PC-9 (cell line): ENCODE measurements around the gene ETDB. TPM values are rescaled to one million over a fixed set of nuclear protein-coding genes. Genes with fewer than 3 reads are reported as not detected.

Experiments
- BruUV-seq: library from RNA; stranded (reverse); fragments of 400-500 nt; replicated peaks from 2 replicates; lab custom pipeline; 2021; lab: Mats Ljungman, UMichigan
- CTCF ChIA-PET: fragments of 300-600 bp; sonication (Branson Sonifier 250); formaldehyde crosslinking; loops from one replicate; lab custom pipeline; 2022; ENCODE audit warnings: antibody characterized with exemption; lab: Charles Lee
- POLR2A ChIA-PET: fragments of 300-600 bp; sonication (Branson Sonifier 250); formaldehyde crosslinking; loops from one replicate; lab custom pipeline; 2022; ENCODE audit warnings: antibody characterized with exemption; ENCODE audit not compliant: unreplicated experiment; lab: Charles Lee
- DNase-seq, 2 experiments: peaks; one replicate each; pipeline versions ENCODE4 v3.0.0 to v3.0.0-alpha.2; 2015 to 2022; ENCODE audit warnings: mixed read lengths in 1 of 2
- H2AFZ ChIP-seq: fragments of 200-600 bp; sonication (generic); 2 replicates; pipeline ENCODE4 v1.8.1; 2017; ENCODE audit warnings: antibody characterized with exemption
- H3F3A ChIP-seq: fragments of 200-600 bp; sonication (generic); 2 replicates; pipeline ENCODE4 v1.8.1; 2017; ENCODE audit warnings: antibody characterized with exemption, mild to moderate bottlenecking, low read depth; ENCODE audit not compliant: insufficient read depth
- H3K27ac ChIP-seq: fragments of 200-600 bp; sonication (generic); 2 replicates; pipeline ENCODE4 v1.6.1; 2016; ENCODE audit warnings: mixed run types
- H3K27me3 ChIP-seq: fragments of 200-600 bp; sonication (generic); 2 replicates; pipeline ENCODE4 v1.6.1; 2016; ENCODE audit warnings: low read depth, mixed run types; ENCODE audit not compliant: insufficient read depth
- H3K36me3 ChIP-seq: fragments of 200-600 bp; sonication (generic); 2 replicates; pipeline ENCODE4 v1.6.1; 2016; ENCODE audit warnings: low read depth, mixed run types
- H3K4me1 ChIP-seq: fragments of 200-600 bp; sonication (generic); replicated peaks from 2 replicates; pipeline ENCODE4 v1.6.1; 2016; ENCODE audit warnings: mixed run types; ENCODE audit not compliant: insufficient read depth
- H3K4me2 ChIP-seq: fragments of 200-600 bp; sonication (generic); 2 replicates; pipeline ENCODE4 v1.6.1; 2017; ENCODE audit warnings: mixed run types
- H3K4me3 ChIP-seq: fragments of 200-600 bp; sonication (generic); 2 replicates; pipeline ENCODE4 v1.6.1; 2016; ENCODE audit warnings: mixed run types
- H3K79me2 ChIP-seq: fragments of 200-600 bp; sonication (generic); 2 replicates; pipeline ENCODE4 v1.6.1; 2017; ENCODE audit warnings: low read depth, mixed run types
- H3K9me2 ChIP-seq: fragments of 200-600 bp; sonication (generic); 2 replicates; pipeline ENCODE4 v1.8.1; 2017; ENCODE audit warnings: mild to moderate bottlenecking; ENCODE audit not compliant: insufficient read depth
- H3K9me3 ChIP-seq: fragments of 200-600 bp; sonication (generic); 2 replicates; pipeline ENCODE4 v1.8.1; 2016; ENCODE audit warnings: low read depth; ENCODE audit not compliant: insufficient read depth
- H4K20me1 ChIP-seq: fragments of 200-600 bp; sonication (generic); 2 replicates; pipeline ENCODE4 v1.8.1; 2017; ENCODE audit not compliant: insufficient read depth
- EZH2 ChIP-seq: fragments of 200-600 bp; sonication (generic); IDR thresholded peaks from 2 replicates; pipeline ENCODE4 v1.8.0; 2017; ENCODE audit warnings: antibody characterized with exemption, low read depth
- intact Hi-C: fragments of 100-400 bp; cut with micrococcal nuclease; formaldehyde crosslinking; loops from one replicate; pipeline ENCODE4 v1.10.0; 2022; ENCODE audit not compliant: unreplicated experiment
- total RNA-seq: library from RNA; stranded (reverse); gene quantifications from 2 replicates; pipeline ENCODE4 v1.2.3, GENCODE V29; 2021
- TF ChIP-seq, protein P1 (sequence below): fragments of 200-600 bp; sonication (generic); conservative IDR thresholded peaks from 2 replicates; pipeline ENCODE4 v1.6.1; 2017; ENCODE audit warnings: mixed run types, antibody characterized with exemption, mild to moderate bottlenecking, moderate library complexity

Gene ETDB
- total RNA-seq, 1 experiment from 2014 or later, result not detected

DNA sequence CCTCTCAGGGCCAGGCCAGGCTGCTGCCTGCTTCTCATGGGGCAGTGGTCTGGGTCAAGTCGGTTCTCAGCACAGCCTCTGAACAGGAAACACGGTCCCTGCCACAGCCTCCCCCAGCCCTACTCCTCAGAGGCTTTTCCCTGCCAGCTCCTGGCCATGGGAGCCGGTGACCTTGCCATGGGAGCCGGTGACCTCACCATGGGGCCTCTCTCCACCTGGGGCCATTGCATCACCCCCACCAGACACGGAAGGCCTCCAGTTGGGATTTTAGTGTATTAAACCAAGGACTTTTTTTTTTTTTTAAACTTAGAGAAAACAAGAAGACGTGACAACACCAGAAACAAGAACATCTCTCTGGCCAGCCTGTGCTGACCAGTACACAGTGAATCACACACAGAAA, 25.6 kb downstream of the ETDB start:
- no peaks in the 10 kb centered on the region for H3K36me3 ChIP-seq
- no peaks in the 10 kb centered on the region for H3K9me2 ChIP-seq
- H3K27me3 ChIP-seq, result peaks cover 9% of the 10 kb centered on the region; the same call in 1 of the 2 replicates
- no peak overlapping the region for H2AFZ ChIP-seq
- intact Hi-C loops, result no loop called here
- H3K79me2 ChIP-seq, result no peaks in the 10 kb centered on the region
- no peak for DNase-seq
- TF ChIP-seq, protein P1, sequence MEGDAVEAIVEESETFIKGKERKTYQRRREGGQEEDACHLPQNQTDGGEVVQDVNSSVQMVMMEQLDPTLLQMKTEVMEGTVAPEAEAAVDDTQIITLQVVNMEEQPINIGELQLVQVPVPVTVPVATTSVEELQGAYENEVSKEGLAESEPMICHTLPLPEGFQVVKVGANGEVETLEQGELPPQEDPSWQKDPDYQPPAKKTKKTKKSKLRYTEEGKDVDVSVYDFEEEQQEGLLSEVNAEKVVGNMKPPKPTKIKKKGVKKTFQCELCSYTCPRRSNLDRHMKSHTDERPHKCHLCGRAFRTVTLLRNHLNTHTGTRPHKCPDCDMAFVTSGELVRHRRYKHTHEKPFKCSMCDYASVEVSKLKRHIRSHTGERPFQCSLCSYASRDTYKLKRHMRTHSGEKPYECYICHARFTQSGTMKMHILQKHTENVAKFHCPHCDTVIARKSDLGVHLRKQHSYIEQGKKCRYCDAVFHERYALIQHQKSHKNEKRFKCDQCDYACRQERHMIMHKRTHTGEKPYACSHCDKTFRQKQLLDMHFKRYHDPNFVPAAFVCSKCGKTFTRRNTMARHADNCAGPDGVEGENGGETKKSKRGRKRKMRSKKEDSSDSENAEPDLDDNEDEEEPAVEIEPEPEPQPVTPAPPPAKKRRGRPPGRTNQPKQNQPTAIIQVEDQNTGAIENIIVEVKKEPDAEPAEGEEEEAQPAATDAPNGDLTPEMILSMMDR, result no peak
- no peak for TF ChIP-seq EZH2
- ChIA-PET POLR2A (interaction anchor here (0.7 kb wide), 1 partner anchor 106 kb away, joined by 7 read pairs; no protein-coding TSS in a partner anchor), CTCF (no interaction called here)
- no peak overlapping the region for H3K4me3 ChIP-seq
- no peaks in the 10 kb centered on the region for H3F3A ChIP-seq
- no peaks in the 10 kb centered on the region for H3K4me1 ChIP-seq
- no peak overlapping the region for H3K4me2 ChIP-seq
- H3K27ac ChIP-seq, result no peak overlapping the region
- no peaks in the 10 kb centered on the region for H3K9me3 ChIP-seq
- no TSS peak for BruUV-seq
- H4K20me1 ChIP-seq, result no peaks in the 10 kb centered on the region

DNA sequence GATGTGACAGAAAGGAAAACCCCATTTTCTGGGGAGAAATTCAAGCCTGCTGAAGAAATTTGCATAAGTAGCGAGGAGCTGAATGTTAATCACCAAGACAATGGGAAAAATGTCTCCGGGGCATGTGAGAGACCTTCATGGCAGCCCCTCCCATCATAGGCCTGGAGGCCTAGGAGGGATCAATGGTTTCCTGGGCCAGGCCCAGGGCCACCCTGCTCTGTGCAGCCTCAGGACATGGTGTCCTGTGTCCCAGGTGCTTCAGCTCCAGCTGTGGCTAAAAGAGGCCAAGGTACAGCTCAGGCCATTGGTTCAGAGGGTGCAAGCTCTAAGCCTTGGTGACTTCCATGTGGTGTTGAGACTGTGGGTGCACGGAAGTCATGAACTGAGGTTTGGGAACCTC, 31.2 kb downstream of the ETDB start:
- no peaks in the 10 kb centered on the region for H3F3A ChIP-seq

DNA sequence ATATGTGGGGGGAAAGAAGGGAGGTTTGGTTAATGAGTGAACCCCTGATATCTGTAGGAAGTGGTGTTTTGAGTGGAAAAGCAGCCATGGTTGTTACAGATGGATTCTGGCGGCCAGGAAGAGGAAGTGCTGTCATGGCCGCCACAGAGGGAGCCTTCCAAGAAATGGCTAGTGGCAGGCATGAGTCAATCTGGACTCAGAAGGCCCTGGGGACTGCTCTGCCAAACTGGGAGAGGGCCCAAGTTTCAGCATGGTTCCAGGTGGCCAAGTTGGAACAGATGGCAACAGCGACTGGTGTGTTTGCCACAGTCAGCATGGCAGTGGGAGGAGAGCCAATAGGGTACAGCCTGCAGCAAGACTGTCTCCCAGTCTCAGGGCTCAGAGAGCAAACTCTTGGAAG, 32.5 kb downstream of the ETDB start:
- Histone ChIP-seq H2AFZ (no peak overlapping the region), H4K20me1 (no peaks in the 10 kb centered on the region), H3F3A (no peaks in the 10 kb centered on the region), H3K4me2 (no peak overlapping the region), H3K9me2 (0 out of 2 replicates have a peak, but pooled peaks cover 6% of the 10 kb centered on the region), H3K36me3 (no peaks in the 10 kb centered on the region), H3K27me3 (no peaks in the 10 kb centered on the region), H3K4me1 (no peaks in the 10 kb centered on the region), H3K4me3 (no peak overlapping the region), H3K27ac (no peak overlapping the region), H3K79me2 (no peaks in the 10 kb centered on the region), H3K9me3 (no peaks in the 10 kb centered on the region)
- ChIA-PET CTCF (no interaction called here), POLR2A (no interaction called here)
- no peak for DNase-seq
- intact Hi-C loops, result loop anchor here (5.0 kb wide), 1 partner anchor 36 kb away; the partner anchor contains the start of gene RTL8A
- no TSS peak for BruUV-seq
- TF ChIP-seq, protein P1, result no peak

More for the DNA sequence above, 31.2 kb downstream of the ETDB start:
- no peaks in the 10 kb centered on the region for H3K4me1 ChIP-seq
- no peaks in the 10 kb centered on the region for H3K27me3 ChIP-seq
- H4K20me1 ChIP-seq, result no peaks in the 10 kb centered on the region
- H3K4me2 ChIP-seq, result no peak overlapping the region
- H3K9me3 ChIP-seq, result no peaks in the 10 kb centered on the region
- no peak overlapping the region for H3K4me3 ChIP-seq
- TF ChIP-seq, protein P1, result no peak
- TF ChIP-seq EZH2, result no peak
- H3K27ac ChIP-seq, result no peak overlapping the region
- no peaks in the 10 kb centered on the region for H3K79me2 ChIP-seq
- no peak overlapping the region for H2AFZ ChIP-seq
- 0 out of 2 replicates have a peak, but pooled peaks cover under 1% of the 10 kb centered on the region for H3K9me2 ChIP-seq
- intact Hi-C loops, result loop anchor here (5.0 kb wide), 1 partner anchor 37 kb away; the partner anchor contains the start of gene RTL8A
- BruUV-seq, result no TSS peak
- POLR2A ChIA-PET, result no interaction called here
- no peaks in the 10 kb centered on the region for H3K36me3 ChIP-seq
- no peak for DNase-seq
- CTCF ChIA-PET, result no interaction called here
